HCT116 (cell line): Measurements from ENCODE around the gene KIF21B. TPM values are rescaled to one million over a fixed set of nuclear protein-coding genes. Genes with fewer than 3 reads are reported as not detected.

Experiments used
- ATAC-seq: fragments of 200-7000 bp; cut with Tn5 transposase; 2 replicates; pipeline ENCODE4 v1.9.1; 2020; ENCODE audit warnings: mild to moderate bottlenecking, moderate library complexity
- BruUV-seq: library from RNA; stranded (reverse); fragments of 400-500 nt; replicated peaks from 2 replicates; lab custom pipeline; 2021; lab: Mats Ljungman, UMichigan
- CTCF ChIA-PET: fragments of 300-600 bp; sonication (Branson Sonifier 250); formaldehyde crosslinking; loops from one replicate; lab custom pipeline; 2021; ENCODE audit warnings: antibody characterized with exemption; lab: Charles Lee
- POLR2A ChIA-PET: fragments of 300-600, 350-600 bp; sonication (Branson Sonifier 250); formaldehyde crosslinking; loops from one replicate; lab custom pipeline; 2021; ENCODE audit warnings: antibody characterized with exemption; lab: Charles Lee
- RAD21 ChIA-PET, 2 experiments: fragments of 300-600 bp; sonication (Branson Sonifier 250); formaldehyde crosslinking; loops; one replicate each; lab custom pipeline; 2023; ENCODE audit warnings: low total read pairs in 2 of 2; ENCODE audit not compliant: uncharacterized antibody in 2 of 2, unreplicated experiment in 2 of 2, low non-redundant PET in 1 of 2; lab: Charles Lee
- DNase-seq: peaks from one replicate; pipeline ENCODE4 v3.0.0-alpha.2; 2010; ENCODE audit warnings: low read depth, low spot score
- H2AFZ ChIP-seq: fragments of 200-600 bp; shearing (Covaris generic), sonication (generic); 2 replicates; pipeline ENCODE4 v1.6.1; 2017; ENCODE audit warnings: low read depth, mixed run types, mixed read lengths, antibody characterized with exemption, low read length; ENCODE audit not compliant: poor library complexity, severe bottlenecking
- H3K27ac ChIP-seq: 2 replicates; pipeline ENCODE4 v1.5.1; 2012; ENCODE audit warnings: low read depth, low read length
- H3K27me3 ChIP-seq: fragments of 200-600 bp; sonication (generic); 2 replicates; pipeline ENCODE4 v1.6.1; 2016; ENCODE audit warnings: mixed run types, low read length, mixed read lengths; ENCODE audit not compliant: insufficient read depth
- H3K36me3 ChIP-seq, 2 experiments: fragments of 200-500 bp in 1 of 2; fragments of 200-600 bp in 1 of 2; sonication (Bioruptor generic) in 1 of 2; sonication (generic) in 1 of 2; 2 replicates each; pipeline versions ENCODE4 v1.5.1 to v1.6.1; 2014 to 2016; ENCODE audit warnings: low read length in 2 of 2, inconsistent platforms in 1 of 2, mixed read lengths in 1 of 2, mixed run types in 1 of 2; ENCODE audit not compliant: insufficient read depth in 2 of 2, control insufficient read depth in 1 of 2
- H3K4me1 ChIP-seq, 2 experiments: fragments of 200-600 bp in 1 of 2; sonication (generic) in 1 of 2; 2 replicates each; pipeline versions ENCODE4 v1.5.1 to v1.6.1; 2012 to 2017; ENCODE audit warnings: low read length in 2 of 2, inconsistent platforms in 1 of 2, mild to moderate bottlenecking in 1 of 2, mixed read lengths in 1 of 2, mixed run types in 1 of 2, moderate library complexity in 1 of 2; ENCODE audit not compliant: insufficient read depth in 2 of 2, control insufficient read depth in 1 of 2
- H3K4me2 ChIP-seq: fragments of 200-600 bp; sonication (generic); 2 replicates; pipeline ENCODE4 v1.6.1; 2017; ENCODE audit warnings: mixed run types, low read length, mixed read lengths
- H3K4me3 ChIP-seq, 2 experiments: fragments of 200-600 bp in 1 of 2; sonication (generic) in 1 of 2; replicated peaks in 1 of 2; 2 replicates each; pipeline ENCODE4 v1.5.1; 2011 to 2016; ENCODE audit warnings: low read length in 2 of 2, control low read depth in 1 of 2, low read depth in 1 of 2, mild to moderate bottlenecking in 1 of 2, mixed read lengths in 1 of 2, mixed run types in 1 of 2
- H3K79me2 ChIP-seq: fragments of 200-600 bp; sonication (generic); 2 replicates; pipeline ENCODE4 v1.6.1; 2017; ENCODE audit warnings: mild to moderate bottlenecking, mixed run types, low read length, moderate library complexity, mixed read lengths; ENCODE audit not compliant: insufficient read depth
- H3K9ac ChIP-seq: fragments of 200-600 bp; sonication (generic); 2 replicates; pipeline ENCODE4 v1.6.1; 2016; ENCODE audit warnings: low read length, mixed read lengths
- H3K9me2 ChIP-seq: fragments of 200-600 bp; sonication (generic), shearing (Covaris generic); 2 replicates; pipeline ENCODE4 v1.6.1; 2017; ENCODE audit warnings: mixed run types, mild to moderate bottlenecking, moderate library complexity; ENCODE audit not compliant: insufficient read depth
- H3K9me3 ChIP-seq, 2 experiments: fragments of 200-500 bp in 1 of 2; fragments of 200-600 bp in 1 of 2; sonication (Bioruptor generic) in 1 of 2; sonication (generic) in 1 of 2; 2 replicates each; pipeline ENCODE4 v1.6.1; 2014 to 2017; ENCODE audit warnings: low read length in 2 of 2, mixed read lengths in 2 of 2, inconsistent platforms in 1 of 2, low read depth in 1 of 2, mild to moderate bottlenecking in 1 of 2, mixed run types in 1 of 2, moderate library complexity in 1 of 2; ENCODE audit not compliant: control insufficient read depth in 1 of 2, insufficient read depth in 1 of 2
- H4K20me1 ChIP-seq: fragments of 200-600 bp; sonication (generic), shearing (Covaris generic); 2 replicates; pipeline ENCODE4 v1.6.1; 2017; ENCODE audit warnings: mixed run types, mild to moderate bottlenecking, moderate library complexity; ENCODE audit not compliant: insufficient read depth
- CBX3 ChIP-seq: IDR thresholded peaks from 2 replicates; pipeline ENCODE4 v1.6.1; 2012; ENCODE audit warnings: low read depth
- CEBPB ChIP-seq: IDR thresholded peaks from 2 replicates; pipeline ENCODE4 v1.6.1; 2012; ENCODE audit warnings: low read depth
- CTCF ChIP-seq, 3 experiments: fragments of 200-600 bp in 1 of 3; sonication (generic) in 1 of 3; IDR thresholded peaks in 2 of 3; conservative IDR thresholded peaks in 1 of 3; 2 replicates each; pipeline ENCODE4 v1.5.1; 2012 to 2017; ENCODE audit warnings: low read depth in 2 of 3, low read length in 2 of 3, antibody characterized with exemption in 1 of 3, borderline replicate concordance in 1 of 3, control low read depth in 1 of 3, mild to moderate bottlenecking in 1 of 3, mixed read lengths in 1 of 3, mixed run types in 1 of 3, moderate library complexity in 1 of 3; ENCODE audit not compliant: insufficient read depth in 1 of 3
- EGR1 ChIP-seq: IDR thresholded peaks from 2 replicates; pipeline ENCODE4 v1.6.1; 2012; ENCODE audit warnings: low read depth
- ELF1 ChIP-seq: IDR thresholded peaks from 2 replicates; pipeline ENCODE4 v1.6.1; 2012; ENCODE audit warnings: low read depth, borderline replicate concordance
- EZH2 ChIP-seq: fragments of 200-600 bp; sonication (generic); IDR thresholded peaks from 2 replicates; pipeline ENCODE4 v1.6.1; 2017; ENCODE audit warnings: antibody characterized with exemption, mixed run types
- EZH2phosphoT487 ChIP-seq: fragments of 200-600 bp; IDR thresholded peaks from 2 replicates; pipeline ENCODE4 v1.6.1; 2018; ENCODE audit warnings: antibody characterized with exemption, borderline replicate concordance
- JUND ChIP-seq: IDR thresholded peaks from 2 replicates; pipeline ENCODE4 v1.6.1; 2012
- MAX ChIP-seq: IDR thresholded peaks from 2 replicates; pipeline ENCODE4 v1.6.1; 2012
- RAD21 ChIP-seq: IDR thresholded peaks from 2 replicates; pipeline ENCODE4 v1.6.1; 2012; ENCODE audit warnings: low read depth, mild to moderate bottlenecking
- REST ChIP-seq: IDR thresholded peaks from 2 replicates; pipeline ENCODE4 v1.6.1; 2012; ENCODE audit warnings: low read depth
- SIN3A ChIP-seq: IDR thresholded peaks from 2 replicates; pipeline ENCODE4 v1.6.1; 2012; ENCODE audit warnings: low read depth
- SP1 ChIP-seq: IDR thresholded peaks from 2 replicates; pipeline ENCODE4 v1.6.1; 2012; ENCODE audit warnings: low read depth
- SRF ChIP-seq: IDR thresholded peaks from 2 replicates; pipeline ENCODE4 v1.6.1; 2012; ENCODE audit warnings: low read depth
- TCF7L2 ChIP-seq: IDR thresholded peaks from 2 replicates; pipeline ENCODE4 v1.7.0; 2011; ENCODE audit warnings: borderline replicate concordance, inconsistent platforms; ENCODE audit not compliant: insufficient read depth, insufficient read length; ENCODE audit errors: extremely low read depth
- YY1 ChIP-seq: IDR thresholded peaks from 2 replicates; pipeline ENCODE4 v1.6.1; 2011; ENCODE audit warnings: low read length, low read depth, moderate library complexity, mild to moderate bottlenecking; ENCODE audit not compliant: insufficient replicate concordance; ENCODE audit errors: extremely low read depth
- ZFX ChIP-seq: fragments of 450-650 bp; IDR thresholded peaks from 2 replicates; pipeline ENCODE4 v1.6.1; 2017
- ZNF274 ChIP-seq: fragments of 200-500 bp; sonication (Bioruptor generic); IDR thresholded peaks from 2 replicates; pipeline ENCODE4 v1.6.1; 2014; ENCODE audit warnings: mild to moderate bottlenecking, low read depth, low read length, inconsistent platforms
- intact Hi-C: fragments of 100-400 bp; cut with micrococcal nuclease; formaldehyde crosslinking; loops from 2 replicates; pipeline ENCODE4 v1.10.0; 2022
- total RNA-seq: library from RNA; stranded (reverse); gene quantifications from one replicate; pipeline ENCODE4 v1.2.1, GENCODE V29; 2021; ENCODE audit not compliant: unreplicated experiment

Gene KIF21B
- total RNA-seq, 1 experiment from 2014 or later: 6.1 TPM

- Histone ChIP-seq H3K9ac (no peak overlapping the region), H3K4me2 (no peak overlapping the region), H4K20me1 (no peaks in the 10 kb centered on the region), H2AFZ (no peak overlapping the region), H3K79me2 (no peaks in the 10 kb centered on the region), H3K4me1 (no peaks in the 10 kb centered on the region), H3K9me3 (no peaks in the 10 kb centered on the region), H3K36me3 (no peaks in the 10 kb centered on the region), H3K27ac (no peak overlapping the region), H3K4me3 (no peak overlapping the region), H3K9me2 (no peaks in the 10 kb centered on the region), H3K27me3 (peaks cover 7% of the 10 kb centered on the region; the same call in 1 of the 2 replicates)
- CTCF ChIA-PET: interaction anchor here (0.6 kb wide), 1 partner anchor 14 kb away, joined by 5 read pairs; no protein-coding TSS in a partner anchor
- ATAC-seq: no peak
- RAD21 ChIA-PET: no interaction called here
- TF ChIP-seq EZH2phosphoT487 (no peak), YY1 (no peak), RAD21 (no peak), EGR1 (no peak), ZNF274 (no peak), REST (no peak), JUND (no peak), ELF1 (no peak), SRF (no peak), CBX3 (no peak), CTCF (IDR thresholded peaks at IDR 0.05 in 2 of 3, conservative IDR thresholded peaks at IDR 0.05 in 1 of 3; ENCODE audit: borderline replicate concordance in 1 of 3, insufficient read depth in 1 of 3, low read depth in 2 of 3, low read length in 2 of 3) (no peak), MAX (no peak), TCF7L2 (no peak), CEBPB (no peak), SIN3A (no peak), EZH2 (no peak), SP1 (no peak), ZFX (no peak)
- BruUV-seq: no TSS peak
- intact Hi-C loops: no loop called here
- POLR2A ChIA-PET: no interaction called here
- no peak for DNase-seq
Measured at GRCh38 chr1:201034671-201035070, 11.2 kb upstream of the KIF21B start.
